GM12872 (cell line): ENCODE measurements around the gene CCDC106.

Source experiments
- CTCF ChIP-seq: IDR thresholded peaks from 3 replicates; pipeline ENCODE4 v1.5.1; 2011; ENCODE audit warnings: low read depth, mild to moderate bottlenecking, low read length, moderate library complexity; ENCODE audit not compliant: insufficient read depth

The CCDC106 gene

GRCh38 chr19:55644191-55644833 is 3.7 kb upstream of the CCDC106 start:
- no peak for TF ChIP-seq CTCF

GRCh38 chr19:55644842-55645511 is 3.0 kb upstream of the CCDC106 start:
- no peak for TF ChIP-seq CTCF

GRCh38 chr19:55645512-55645881 is 2.5 kb upstream of the CCDC106 start:
- TF ChIP-seq CTCF: no peak

- TF ChIP-seq CTCF: no peak
Measured at GRCh38 chr19:55646889-55647731, 902 bp upstream of the CCDC106 start.

- no peak for TF ChIP-seq CTCF
Measured at GRCh38 chr19:55648585-55649267, 714 bp downstream of the CCDC106 start.

- TF ChIP-seq CTCF: no peak
Measured at GRCh38 chr19:55649268-55650125, 1.5 kb downstream of the CCDC106 start.
